Measurements from ENCODE around the gene ST3GAL6. TPM values are rescaled to one million over a fixed set of nuclear protein-coding genes. Genes with fewer than 3 reads are reported as not detected.

The ST3GAL6 gene
- total and polyA plus RNA-seq, 7 donors, result 2.4 to 11.8 (median 3.9) TPM

DNA sequence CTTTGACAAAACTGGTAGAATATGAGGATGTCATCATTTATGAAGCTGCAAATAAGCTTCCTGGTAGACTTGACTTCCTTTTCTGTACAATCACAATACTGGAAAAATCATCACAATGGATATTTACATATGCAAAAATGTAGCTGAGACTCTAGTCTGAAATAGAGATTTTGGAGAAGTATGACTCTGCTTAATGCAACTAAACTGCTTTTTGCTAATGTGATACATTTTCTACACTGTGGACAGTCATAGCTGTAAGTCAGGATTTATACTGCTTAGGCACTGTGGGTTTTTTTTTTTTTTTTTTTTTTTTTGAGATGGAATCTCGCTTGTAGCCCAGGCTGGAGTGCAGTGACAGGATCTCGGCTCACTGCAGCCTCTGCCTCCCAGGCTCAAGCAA is 34.5 kb upstream of the ST3GAL6 start:
- Histone ChIP-seq H3K4me3 (no peak overlapping the region), H3K27me3 (no peaks in the 10 kb centered on the region), H3K36me3 (no peaks in the 10 kb centered on the region), H3K27ac (no peak overlapping the region), H3K4me1 (peaks cover 0 to 9% (median under 1%) of the 10 kb centered on the region in 4 donors), H3K9me3 (no peaks in the 10 kb centered on the region)
- no peak for DNase-seq
- intact Hi-C loops (cut with DNase I), result no loop called here
- no peak for TF ChIP-seq POLR2A (IDR thresholded peaks at IDR 0.05)
- WGBS, 2 donors, result 87 to 100% methylated on average over 2 of the region's 2 CpGs

GRCh38 chr3:98730338-98730737 is 32.8 kb upstream of the ST3GAL6 start:
- Histone ChIP-seq H3K4me3 (no peak overlapping the region), H3K27me3 (no peaks in the 10 kb centered on the region), H3K9me3 (no peaks in the 10 kb centered on the region), H3K27ac (no peak overlapping the region), H3K4me1 (peaks cover 0 to 20% (median 9%) of the 10 kb centered on the region in 4 donors), H3K36me3 (no peaks in the 10 kb centered on the region)
- intact Hi-C loops (cut with DNase I), result no loop called here
- 50 to 87% methylated on average over 1 of the region's 1 CpG for WGBS, 2 donors
- no peak for DNase-seq
- TF ChIP-seq EP300 (IDR thresholded peaks at IDR 0.05) (no peak), CTCF (IDR thresholded peaks at IDR 0.05) (no peak), POLR2AphosphoS5 (IDR thresholded peaks at IDR 0.05) (no peak), POLR2A (IDR thresholded peaks at IDR 0.05) (no peak)

DNA sequence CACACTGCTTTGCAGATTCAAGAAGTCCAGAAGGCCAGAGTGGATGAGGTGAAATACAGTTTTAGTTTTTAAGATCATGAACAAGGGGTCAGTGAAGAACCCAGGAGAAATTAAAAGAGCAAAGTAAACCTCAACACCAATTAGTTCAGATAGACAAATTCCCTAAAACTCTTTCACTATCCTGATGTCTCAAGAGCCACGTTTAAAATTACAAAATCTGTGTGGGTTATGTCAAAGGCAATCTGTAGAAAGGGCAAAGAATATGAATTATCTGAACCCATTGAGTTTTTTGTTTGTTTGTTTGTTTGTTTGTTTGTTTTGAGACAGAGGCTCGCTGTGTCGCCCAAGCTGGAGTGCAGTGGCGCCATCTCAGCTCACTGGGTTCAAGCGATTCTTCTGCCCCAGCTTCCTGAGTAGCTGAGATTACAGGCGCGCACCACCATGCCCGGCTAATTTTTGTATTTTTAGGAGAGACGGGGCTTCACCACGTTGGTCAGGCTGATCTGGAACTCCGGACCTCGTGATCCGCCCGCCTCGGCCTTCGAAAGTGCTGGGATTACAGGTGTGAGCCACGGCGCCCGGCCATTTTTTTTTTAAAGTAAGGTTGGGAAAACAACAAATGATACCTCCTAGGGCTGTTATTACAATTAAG is 32.1 kb upstream of the ST3GAL6 start:
- WGBS, 2 donors, result 87 to 93% methylated on average over 19 of the region's 19 CpGs
- H3K27ac ChIP-seq, result no peak overlapping the region
- H3K4me1 ChIP-seq, result peaks cover 0 to 20% (median 9%) of the 10 kb centered on the region in 4 donors
- intact Hi-C loops (cut with DNase I), result no loop called here
- H3K9me3 ChIP-seq, result no peaks in the 10 kb centered on the region
- H3K36me3 ChIP-seq, result no peaks in the 10 kb centered on the region
- TF ChIP-seq POLR2A (IDR thresholded peaks at IDR 0.05) (no peak), POLR2AphosphoS5 (IDR thresholded peaks at IDR 0.05) (no peak), EP300 (IDR thresholded peaks at IDR 0.05) (no peak), CTCF (IDR thresholded peaks at IDR 0.05) (no peak)
- no peak for DNase-seq
- H3K27me3 ChIP-seq, result no peaks in the 10 kb centered on the region
- no peak overlapping the region for H3K4me3 ChIP-seq

- Histone ChIP-seq H3K36me3 (no peaks in the 10 kb centered on the region), H3K9me3 (no peaks in the 10 kb centered on the region), H3K27ac (peak overlapping the region; percentile 68 to 72 (median 72)), H3K27me3 (no peaks in the 10 kb centered on the region), H3K4me1 (peaks cover 0 to 20% (median 9%) of the 10 kb centered on the region in 4 donors), H3K4me3 (peak overlapping the region; percentile 50 to 77 (median 62))
- no peak for DNase-seq
- TF ChIP-seq POLR2A (IDR thresholded peaks at IDR 0.05), result no peak
- TF ChIP-seq EP300 (IDR thresholded peaks at IDR 0.05), result no peak
- no peak for TF ChIP-seq POLR2AphosphoS5 (IDR thresholded peaks at IDR 0.05)
- TF ChIP-seq CTCF (IDR thresholded peaks at IDR 0.05), result no peak
- 2 to 7% methylated on average over 12 of the region's 12 CpGs for WGBS, 2 donors
- intact Hi-C loops (cut with DNase I), result no loop called here
These were observed 31.3 kb upstream of the ST3GAL6 start for GRCh38 chr3:98731720-98732285.

DNA sequence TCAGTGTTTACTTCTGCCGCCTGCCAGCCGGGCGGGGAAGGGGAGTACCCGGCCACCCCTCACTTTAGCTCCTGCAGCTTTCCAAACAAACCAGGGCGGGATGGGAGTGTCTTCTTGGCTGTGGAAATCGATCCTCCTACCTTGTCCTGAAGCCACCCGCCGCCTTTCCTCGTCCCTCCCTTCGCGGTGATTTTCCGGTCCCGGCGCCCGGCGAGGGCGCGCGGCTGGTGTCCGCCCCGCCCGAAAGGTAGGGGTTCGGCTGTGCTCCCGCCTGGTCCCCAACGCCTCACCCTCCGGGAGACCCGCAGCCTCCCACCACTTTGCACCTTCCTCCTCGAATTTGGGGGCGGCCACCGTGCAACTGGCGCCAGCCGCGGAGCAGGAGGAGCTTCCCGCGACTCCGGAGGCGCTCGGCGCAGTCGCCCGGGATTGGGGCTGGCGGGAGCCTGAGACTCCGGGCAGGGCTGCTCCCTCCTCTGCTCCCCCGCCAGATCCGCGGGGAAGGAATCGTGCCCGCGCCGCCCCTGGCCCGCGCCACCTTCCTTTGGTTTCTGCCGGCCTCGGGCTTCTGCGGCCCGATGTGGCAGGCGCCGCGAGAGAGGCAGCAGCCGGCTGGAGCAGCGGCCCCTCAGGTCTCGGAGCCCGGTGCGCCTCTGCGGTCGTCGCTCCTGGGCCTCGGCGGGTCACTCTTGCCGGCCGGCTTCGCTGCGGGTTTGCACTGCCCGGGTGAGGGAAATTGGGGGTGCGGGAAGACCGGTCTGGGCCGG is 30.7 kb upstream of the ST3GAL6 start:
- 0 to 1% methylated on average over 77 of the region's 77 CpGs for WGBS, 2 donors
- H3K27ac ChIP-seq, result peak overlapping the region; percentile 68 to 72 (median 72)
- no peaks in the 10 kb centered on the region for H3K27me3 ChIP-seq
- peak; percentile 72 for DNase-seq
- intact Hi-C loops (cut with DNase I), result no loop called here
- H3K4me1 ChIP-seq, result peaks cover 0 to 20% (median 9%) of the 10 kb centered on the region in 4 donors
- no peaks in the 10 kb centered on the region for H3K36me3 ChIP-seq
- no peaks in the 10 kb centered on the region for H3K9me3 ChIP-seq
- no peak for TF ChIP-seq EP300 (IDR thresholded peaks at IDR 0.05)
- TF ChIP-seq POLR2A (IDR thresholded peaks at IDR 0.05), result no peak
- TF ChIP-seq CTCF (IDR thresholded peaks at IDR 0.05), result no peak
- TF ChIP-seq POLR2AphosphoS5 (IDR thresholded peaks at IDR 0.05), result peak in 3 of 4 donors; percentile 42 to 54 (median 46)
- peak overlapping the region; percentile 50 to 77 (median 62) for H3K4me3 ChIP-seq

Measured in sigmoid colon (tissue), 7 donors.